Measurements from ENCODE around the gene TMOD2. TPM values are rescaled to one million over a fixed set of nuclear protein-coding genes. Genes with fewer than 3 reads are reported as not detected.

TMOD2 gene
- total RNA-seq, 4 donors from 2014 or later = 41.6 to 113 (median 54.7) TPM

DNA sequence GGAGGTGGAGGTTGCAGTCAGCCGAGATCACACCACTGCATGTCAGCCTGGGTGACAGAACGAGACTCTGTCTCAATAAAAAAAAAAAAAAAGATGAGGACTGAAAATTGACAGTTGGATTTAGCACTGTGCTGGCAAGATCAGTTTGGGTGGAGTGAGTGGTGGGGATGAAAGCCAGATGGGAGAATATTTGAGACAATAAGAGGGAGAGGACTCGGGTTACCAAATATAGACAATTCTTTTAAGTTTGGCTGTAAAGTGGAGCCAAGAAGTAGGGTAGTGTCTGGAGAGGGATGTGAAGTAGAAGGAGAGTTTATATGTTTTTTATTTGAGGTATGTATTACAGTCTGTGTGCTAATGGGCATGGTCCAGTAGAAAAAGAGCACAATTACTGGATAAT is 98.5 kb downstream of the TMOD2 start:
- Histone ChIP-seq H3K4me3 (no peak overlapping the region), H3K4me1 (peaks cover 0 to 67% (median 19%) of the 10 kb centered on the region in 4 donors), H3K9me3 (no peaks in the 10 kb centered on the region), H3K27ac (no peak overlapping the region), H3K27me3 (no peaks in the 10 kb centered on the region), H3K36me3 (no peaks in the 10 kb centered on the region)
- DNase-seq (ENCODE audit: low spot score in 2 of 2) = no peak
- TF ChIP-seq EP300 (IDR thresholded peaks at IDR 0.05) = no peak
- TF ChIP-seq, protein P1, sequence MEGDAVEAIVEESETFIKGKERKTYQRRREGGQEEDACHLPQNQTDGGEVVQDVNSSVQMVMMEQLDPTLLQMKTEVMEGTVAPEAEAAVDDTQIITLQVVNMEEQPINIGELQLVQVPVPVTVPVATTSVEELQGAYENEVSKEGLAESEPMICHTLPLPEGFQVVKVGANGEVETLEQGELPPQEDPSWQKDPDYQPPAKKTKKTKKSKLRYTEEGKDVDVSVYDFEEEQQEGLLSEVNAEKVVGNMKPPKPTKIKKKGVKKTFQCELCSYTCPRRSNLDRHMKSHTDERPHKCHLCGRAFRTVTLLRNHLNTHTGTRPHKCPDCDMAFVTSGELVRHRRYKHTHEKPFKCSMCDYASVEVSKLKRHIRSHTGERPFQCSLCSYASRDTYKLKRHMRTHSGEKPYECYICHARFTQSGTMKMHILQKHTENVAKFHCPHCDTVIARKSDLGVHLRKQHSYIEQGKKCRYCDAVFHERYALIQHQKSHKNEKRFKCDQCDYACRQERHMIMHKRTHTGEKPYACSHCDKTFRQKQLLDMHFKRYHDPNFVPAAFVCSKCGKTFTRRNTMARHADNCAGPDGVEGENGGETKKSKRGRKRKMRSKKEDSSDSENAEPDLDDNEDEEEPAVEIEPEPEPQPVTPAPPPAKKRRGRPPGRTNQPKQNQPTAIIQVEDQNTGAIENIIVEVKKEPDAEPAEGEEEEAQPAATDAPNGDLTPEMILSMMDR (IDR thresholded peaks at IDR 0.05) = no peak
- no peak for TF ChIP-seq POLR2A (IDR thresholded peaks at IDR 0.05)
- WGBS, 2 donors = 79 to 87% methylated on average over 3 of the region's 3 CpGs

DNA sequence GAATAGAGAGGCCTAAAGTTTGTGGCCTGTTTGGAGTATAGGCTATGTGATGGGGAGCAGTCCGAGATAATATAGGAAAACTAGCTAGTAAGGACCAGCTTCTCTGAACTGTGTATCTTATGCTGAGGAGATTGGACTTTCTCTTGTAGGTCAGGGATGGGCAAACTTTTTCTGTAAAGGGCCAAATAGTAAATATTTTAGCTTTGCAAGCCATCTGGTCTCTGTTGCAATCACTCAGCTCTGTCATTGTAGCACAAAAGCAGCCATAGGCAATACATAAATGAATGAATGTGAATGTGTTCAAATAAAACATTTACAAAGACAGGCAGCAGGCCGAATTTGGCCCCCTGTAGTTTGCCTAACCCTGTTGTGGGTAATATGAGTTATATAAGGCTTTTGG is 102.6 kb downstream of the TMOD2 start:
- H3K4me3 ChIP-seq = no peak overlapping the region
- DNase-seq (ENCODE audit: low spot score in 2 of 2) = no peak
- 81 to 88% methylated on average over 2 of the region's 2 CpGs for WGBS, 2 donors
- no peak overlapping the region for H3K27ac ChIP-seq
- H3K27me3 ChIP-seq = no peaks in the 10 kb centered on the region
- no peaks in the 10 kb centered on the region for H3K9me3 ChIP-seq
- peaks cover 0 to 50% (median 3%) of the 10 kb centered on the region in 4 donors for H3K4me1 ChIP-seq
- no peaks in the 10 kb centered on the region for H3K36me3 ChIP-seq
- TF ChIP-seq, protein P1 (IDR thresholded peaks at IDR 0.05) = no peak
- TF ChIP-seq POLR2A (IDR thresholded peaks at IDR 0.05) (no peak), EP300 (IDR thresholded peaks at IDR 0.05) (no peak)

DNA sequence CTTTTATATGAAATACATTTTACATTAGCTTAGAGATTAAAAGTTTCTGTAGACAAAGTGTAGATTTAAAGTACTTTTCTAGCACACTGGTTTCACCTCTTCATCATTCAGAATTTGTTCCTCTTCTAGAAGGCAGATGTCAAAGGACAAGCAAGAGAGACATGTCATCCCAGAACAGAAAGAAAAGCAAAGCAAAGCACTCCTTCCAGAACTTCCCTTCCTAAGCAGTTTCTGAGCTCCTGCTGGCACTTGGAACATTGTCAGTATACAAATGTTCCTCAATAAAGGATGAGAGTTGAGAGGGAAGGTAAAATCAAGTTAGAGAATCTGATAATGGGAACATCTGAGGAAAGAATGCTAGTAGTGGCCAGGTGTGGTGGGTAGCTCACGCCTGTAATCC is 104.2 kb downstream of the TMOD2 start:
- Histone ChIP-seq H3K27me3 (no peaks in the 10 kb centered on the region), H3K4me3 (no peak overlapping the region), H3K36me3 (no peaks in the 10 kb centered on the region), H3K27ac (peak overlapping the region in 1 of 4 donors; percentile 21), H3K4me1 (peaks cover 0 to 35% (median 3%) of the 10 kb centered on the region in 4 donors), H3K9me3 (no peaks in the 10 kb centered on the region)
- DNase-seq (ENCODE audit: low spot score in 2 of 2) = no peak
- TF ChIP-seq, protein P1 (IDR thresholded peaks at IDR 0.05) = no peak
- TF ChIP-seq POLR2A (IDR thresholded peaks at IDR 0.05) (no peak), EP300 (IDR thresholded peaks at IDR 0.05) (no peak)
- WGBS, 2 donors = 91 to 93% methylated on average over 1 of the region's 1 CpG

DNA sequence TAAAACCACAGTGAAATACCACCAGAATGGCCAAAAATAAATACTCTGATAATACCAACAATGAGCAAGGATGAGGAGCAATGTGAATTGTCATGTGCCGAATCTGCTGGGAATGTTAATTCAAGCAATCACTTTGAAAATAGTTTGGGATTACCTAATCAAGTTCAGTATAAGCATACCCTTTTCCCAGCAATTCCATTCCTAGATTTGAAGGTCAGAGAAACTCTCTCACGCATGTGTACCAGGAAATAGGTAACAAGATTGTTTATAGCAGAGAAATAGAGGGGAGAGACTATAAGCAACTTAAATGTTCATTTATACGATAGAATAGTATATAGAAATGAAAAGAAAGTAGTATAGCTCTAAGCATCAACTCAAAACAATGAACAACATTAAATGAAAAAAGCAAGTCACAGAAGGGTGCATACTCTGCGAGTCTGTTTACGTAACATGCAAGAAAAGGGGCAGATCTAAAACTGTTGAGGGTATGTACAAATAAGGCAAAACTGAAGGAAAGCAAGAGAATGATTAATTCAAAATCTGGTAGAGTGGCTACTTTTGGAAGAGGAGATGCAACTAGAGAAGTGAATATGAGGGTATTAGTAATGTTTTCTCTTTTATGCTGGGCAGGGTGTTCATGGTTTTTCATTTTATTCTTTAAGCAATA is 105.5 kb downstream of the TMOD2 start:
- Histone ChIP-seq H3K27me3 (no peaks in the 10 kb centered on the region), H3K4me1 (peaks cover 0 to 30% (median 3%) of the 10 kb centered on the region in 4 donors), H3K36me3 (no peaks in the 10 kb centered on the region), H3K4me3 (no peak overlapping the region), H3K9me3 (no peaks in the 10 kb centered on the region), H3K27ac (no peak overlapping the region)
- DNase-seq (ENCODE audit: low spot score in 2 of 2) = no peak
- WGBS, 2 donors = 71 to 72% methylated on average over 5 of the region's 5 CpGs
- TF ChIP-seq, protein P1 (IDR thresholded peaks at IDR 0.05) = no peak
- TF ChIP-seq POLR2A (IDR thresholded peaks at IDR 0.05) = no peak
- no peak for TF ChIP-seq EP300 (IDR thresholded peaks at IDR 0.05)

DNA sequence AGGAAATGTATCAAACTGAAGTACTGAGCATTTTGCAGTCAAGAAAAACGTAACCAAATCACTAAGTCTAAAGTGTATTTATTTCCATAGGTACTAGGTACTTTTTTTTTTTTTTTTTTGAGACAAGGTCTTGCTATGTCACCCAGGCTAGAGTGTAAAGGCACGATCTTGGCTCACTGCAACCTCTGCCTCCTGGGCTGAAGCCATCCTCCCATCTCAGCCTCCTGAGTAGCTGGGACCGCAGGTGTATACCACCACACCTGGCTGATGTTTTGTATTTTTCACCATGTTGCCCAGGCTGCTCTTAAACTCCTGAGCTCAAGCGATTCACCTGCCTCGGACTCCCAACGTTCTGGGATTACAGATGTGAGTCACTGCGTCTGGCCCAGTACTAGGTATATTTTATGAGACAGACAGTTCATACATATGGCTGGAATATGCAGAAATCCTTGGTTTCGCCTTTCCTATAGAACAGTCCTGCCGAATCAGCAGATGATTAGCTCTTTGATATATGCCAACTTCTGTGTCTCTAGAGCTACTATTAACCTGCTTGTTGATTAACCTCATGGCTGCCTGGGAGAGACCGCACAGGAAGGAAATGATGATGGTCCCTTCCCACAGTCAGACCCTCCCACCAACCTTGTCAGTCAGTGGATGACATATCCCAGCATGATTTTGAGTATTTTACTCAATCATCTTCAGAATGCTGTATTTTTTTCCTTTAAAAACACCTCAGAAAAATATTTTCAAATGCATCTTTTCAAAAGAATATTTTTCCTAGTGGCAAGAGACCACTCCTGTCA is 110.4 kb downstream of the TMOD2 start:
- Histone ChIP-seq H3K4me3 (no peak overlapping the region), H3K27me3 (no peaks in the 10 kb centered on the region), H3K4me1 (peaks cover 0 to 10% (median 0%) of the 10 kb centered on the region in 4 donors), H3K36me3 (peaks cover 0 to 23% (median 0%) of the 10 kb centered on the region in 3 donors), H3K27ac (no peak overlapping the region), H3K9me3 (no peaks in the 10 kb centered on the region)
- TF ChIP-seq, protein P1 (IDR thresholded peaks at IDR 0.05) = no peak
- no peak for TF ChIP-seq POLR2A (IDR thresholded peaks at IDR 0.05)
- no peak for TF ChIP-seq EP300 (IDR thresholded peaks at IDR 0.05)
- DNase-seq (ENCODE audit: low spot score in 2 of 2) = no peak
- 87 to 91% methylated on average over 10 of the region's 10 CpGs for WGBS, 2 donors
